Gastrocnemius medialis (tissue), 4 donors: ENCODE measurements around the gene FBLIM1. TPM values are rescaled to one million over a fixed set of nuclear protein-coding genes. Genes with fewer than 3 reads are reported as not detected.

Experiments used
- ATAC-seq, 2 donors: fragments of 150-250 bp; one replicate each; pipeline ENCODE4 v1.9.1; 2016
- DNase-seq, 2 donors: peaks; one replicate each; pipeline ENCODE4 v3.0.0-alpha.2; 2019
- H3K27ac ChIP-seq, 4 donors: fragments of 200-600 bp; sonication (generic); 1 replicate in 1 of 4; 2 replicates in 3 of 4; pipeline ENCODE4 v1.5.1; 2016 to 2018; ENCODE audit warnings: mild to moderate bottlenecking in 2 of 4, moderate library complexity in 1 of 4
- H3K27me3 ChIP-seq, 3 donors: fragments of 200-600 bp; sonication (generic) in 2 of 3; 1 replicate in 1 of 3; 2 replicates in 2 of 3; pipeline versions ENCODE4 v1.5.1 to v1.6.0; 2016 to 2019; ENCODE audit warnings: mild to moderate bottlenecking in 1 of 3, moderate library complexity in 1 of 3
- H3K36me3 ChIP-seq, 2 donors: fragments of 200-600 bp; sonication (generic) in 1 of 2; one replicate each; pipeline ENCODE4 v1.5.1; 2017 to 2018
- H3K4me1 ChIP-seq, 2 donors: fragments of 200-600 bp; sonication (generic) in 1 of 2; one replicate each; pipeline ENCODE4 v1.5.1; 2016 to 2017; ENCODE audit warnings: mild to moderate bottlenecking in 2 of 2
- H3K4me3 ChIP-seq, 4 donors: fragments of 200-600 bp; sonication (generic) in 3 of 4; 1 replicate in 1 of 4; 2 replicates in 3 of 4; pipeline ENCODE4 v1.5.1; 2016 to 2019; ENCODE audit warnings: mild to moderate bottlenecking in 2 of 4
- H3K9me3 ChIP-seq, 3 donors: fragments of 200-600 bp; sonication (generic) in 2 of 3; 1 replicate in 1 of 3; 2 replicates in 2 of 3; pipeline ENCODE4 v1.5.1; 2016 to 2019
- POLR2A ChIP-seq, 2 donors: fragments of 450-650 bp; IDR thresholded peaks; one replicate each; pipeline ENCODE4 v1.6.1; 2017; ENCODE audit warnings: antibody characterized with exemption in 2 of 2, mild to moderate bottlenecking in 2 of 2, moderate library complexity in 2 of 2
- in situ Hi-C, 4 donors: fragments of 200-750 bp; cut with MboI; loops; one replicate each; pipeline versions ENCODE4 v1.15.0 to v1.8.0; 2017; ENCODE audit warnings: low sequenced_read_pairs in 4 of 4
- intact Hi-C: fragments of 100-400 bp; cut with DNase I; formaldehyde crosslinking; loops from one replicate; pipeline ENCODE4 v1.15.1; 2023; ENCODE audit warnings: low total_unique reads
- total RNA-seq, 4 donors: library from RNA; depleted of rRNA; stranded (reverse); fragments of >200 nt; gene quantifications; one replicate each; pipeline versions ENCODE4 v1.1.0 to v1.2.3, GENCODE V29; 2016
- TF ChIP-seq, protein P1 (sequence below), 5 experiments: fragments of 450-650 bp in 3 of 5; fragments of 200-600 bp in 2 of 5; sonication (generic) in 2 of 5; IDR thresholded peaks in 4 of 5; conservative IDR thresholded peaks in 1 of 5; 1 replicate in 4 of 5; 2 replicates in 1 of 5; pipeline ENCODE4 v1.5.1; 2016 to 2019; ENCODE audit warnings: antibody characterized with exemption in 5 of 5, mild to moderate bottlenecking in 3 of 5, moderate library complexity in 3 of 5

The FBLIM1 gene
- total RNA-seq, 4 donors from 2014 or later: 1.4 to 3.9 (median 3.8) TPM

- ATAC-seq: no peak
- intact Hi-C loops (no loop called here), in situ Hi-C loops (no loop called here)
- TF ChIP-seq, protein P1, sequence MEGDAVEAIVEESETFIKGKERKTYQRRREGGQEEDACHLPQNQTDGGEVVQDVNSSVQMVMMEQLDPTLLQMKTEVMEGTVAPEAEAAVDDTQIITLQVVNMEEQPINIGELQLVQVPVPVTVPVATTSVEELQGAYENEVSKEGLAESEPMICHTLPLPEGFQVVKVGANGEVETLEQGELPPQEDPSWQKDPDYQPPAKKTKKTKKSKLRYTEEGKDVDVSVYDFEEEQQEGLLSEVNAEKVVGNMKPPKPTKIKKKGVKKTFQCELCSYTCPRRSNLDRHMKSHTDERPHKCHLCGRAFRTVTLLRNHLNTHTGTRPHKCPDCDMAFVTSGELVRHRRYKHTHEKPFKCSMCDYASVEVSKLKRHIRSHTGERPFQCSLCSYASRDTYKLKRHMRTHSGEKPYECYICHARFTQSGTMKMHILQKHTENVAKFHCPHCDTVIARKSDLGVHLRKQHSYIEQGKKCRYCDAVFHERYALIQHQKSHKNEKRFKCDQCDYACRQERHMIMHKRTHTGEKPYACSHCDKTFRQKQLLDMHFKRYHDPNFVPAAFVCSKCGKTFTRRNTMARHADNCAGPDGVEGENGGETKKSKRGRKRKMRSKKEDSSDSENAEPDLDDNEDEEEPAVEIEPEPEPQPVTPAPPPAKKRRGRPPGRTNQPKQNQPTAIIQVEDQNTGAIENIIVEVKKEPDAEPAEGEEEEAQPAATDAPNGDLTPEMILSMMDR (IDR thresholded peaks at IDR 0.05 in 4 of 5, conservative IDR thresholded peaks at IDR 0.05 in 1 of 5): no peak
- no peak for TF ChIP-seq POLR2A (IDR thresholded peaks at IDR 0.05)
- H3K4me1 ChIP-seq: no peaks in the 10 kb centered on the region
- H3K27ac ChIP-seq: no peak overlapping the region
- no peaks in the 10 kb centered on the region for H3K36me3 ChIP-seq
- no peak for DNase-seq
- no peaks in the 10 kb centered on the region for H3K9me3 ChIP-seq
- H3K27me3 ChIP-seq: no peaks in the 10 kb centered on the region
- H3K4me3 ChIP-seq: no peak overlapping the region
Measured at GRCh38 chr1:15770313-15770962, 11.8 kb downstream of the FBLIM1 start.

DNA sequence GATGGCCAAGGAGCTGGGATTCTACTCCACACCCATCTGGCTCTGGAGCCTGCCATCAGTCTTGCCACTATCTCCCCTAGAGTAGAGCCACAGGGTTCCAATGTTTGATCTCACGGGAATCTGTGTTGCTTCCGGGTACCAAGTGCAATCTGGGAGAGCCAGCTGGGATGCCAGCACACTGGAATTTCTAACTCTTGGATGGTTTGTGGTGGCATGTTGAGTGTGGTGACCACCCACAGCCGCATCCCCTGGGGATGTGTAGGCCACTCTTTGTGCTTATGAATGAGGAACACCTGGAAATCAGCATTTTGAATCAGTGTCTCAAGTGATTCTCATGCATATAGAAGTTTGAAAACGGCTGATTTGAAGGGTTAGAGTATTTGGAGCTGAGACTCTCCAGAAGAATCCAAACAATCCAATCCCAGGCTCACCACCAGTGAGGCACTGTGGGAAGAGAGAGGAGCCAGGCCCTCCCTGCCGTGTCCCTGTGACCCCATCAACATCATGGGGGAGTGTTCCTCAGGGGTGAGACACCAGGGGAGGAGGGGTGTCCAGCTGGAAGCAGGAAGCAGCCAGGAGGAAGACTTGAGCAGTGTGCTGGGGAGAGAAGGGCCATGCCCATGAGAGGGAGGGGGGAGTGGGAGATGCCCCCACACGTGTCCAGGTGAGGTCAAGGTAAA is 13.4 kb downstream of the FBLIM1 start:
- H3K4me3 ChIP-seq: no peak overlapping the region
- no peak for ATAC-seq
- H3K36me3 ChIP-seq: no peaks in the 10 kb centered on the region
- TF ChIP-seq, protein P1 (IDR thresholded peaks at IDR 0.05 in 4 of 5, conservative IDR thresholded peaks at IDR 0.05 in 1 of 5): no peak
- TF ChIP-seq POLR2A (IDR thresholded peaks at IDR 0.05): no peak
- H3K4me1 ChIP-seq: no peaks in the 10 kb centered on the region
- no peak overlapping the region for H3K27ac ChIP-seq
- no peaks in the 10 kb centered on the region for H3K27me3 ChIP-seq
- intact Hi-C loops: no loop called here
- no peak for DNase-seq
- H3K9me3 ChIP-seq: no peaks in the 10 kb centered on the region
- in situ Hi-C loops: no loop called here

DNA sequence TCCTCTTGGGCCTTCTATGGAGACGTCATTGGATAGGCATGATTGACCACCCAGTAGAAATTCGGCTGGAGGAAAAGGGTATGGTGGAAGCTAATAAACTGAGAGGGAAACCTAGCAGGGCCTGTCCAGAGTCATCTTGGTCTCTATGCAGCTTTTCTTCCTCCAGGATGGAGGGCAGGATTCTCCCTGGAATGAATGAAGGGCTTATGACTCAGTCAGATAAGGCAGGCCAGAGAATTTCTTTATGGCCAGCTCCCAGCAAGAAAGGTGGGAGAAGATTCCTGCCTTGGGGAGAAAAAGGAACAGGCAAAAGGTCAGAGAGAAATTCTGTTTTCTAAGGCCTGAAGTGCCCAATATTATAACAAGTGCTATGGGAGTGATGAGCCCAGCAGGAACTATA is 17.1 kb downstream of the FBLIM1 start:
- no peaks in the 10 kb centered on the region for H3K36me3 ChIP-seq
- no peak for ATAC-seq
- in situ Hi-C loops: no loop called here

GRCh38 chr1:15777909-15778707 is 19.5 kb downstream of the FBLIM1 start:
- Histone ChIP-seq H3K27ac (no peak overlapping the region), H3K4me3 (no peak overlapping the region), H3K27me3 (no peaks in the 10 kb centered on the region), H3K9me3 (no peaks in the 10 kb centered on the region), H3K4me1 (no peaks in the 10 kb centered on the region), H3K36me3 (no peaks in the 10 kb centered on the region)
- in situ Hi-C loops: no loop called here
- intact Hi-C loops: no loop called here
- DNase-seq (no peak), ATAC-seq (no peak)
- TF ChIP-seq POLR2A (IDR thresholded peaks at IDR 0.05): no peak
- TF ChIP-seq, protein P1 (IDR thresholded peaks at IDR 0.05 in 4 of 5, conservative IDR thresholded peaks at IDR 0.05 in 1 of 5): no peak

More for the DNA sequence above, 17.1 kb downstream of the FBLIM1 start:
- Histone ChIP-seq H3K27me3 (no peaks in the 10 kb centered on the region), H3K4me3 (no peak overlapping the region), H3K4me1 (no peaks in the 10 kb centered on the region), H3K27ac (no peak overlapping the region), H3K9me3 (no peaks in the 10 kb centered on the region)
- intact Hi-C loops: no loop called here
- TF ChIP-seq, protein P1 (IDR thresholded peaks at IDR 0.05 in 4 of 5, conservative IDR thresholded peaks at IDR 0.05 in 1 of 5): no peak
- no peak for TF ChIP-seq POLR2A (IDR thresholded peaks at IDR 0.05)
- DNase-seq: no peak
